NCI-H1048 (cell line): ENCODE results near the gene EMILIN1.

Source experiments
- DNase-seq: peaks from one replicate; lab custom pipeline; 2025; lab: John Stamatoyannopoulos, UW

EMILIN1 gene

GRCh38 chr2:27123302-27124150, 45.1 kb downstream of the EMILIN1 start, which contains the start of gene ABHD1:
Gene ABHD1 (plus strand): TSS chr2:27123815. CDS start chr2:27123949, 134 bp downstream.
- no peak for DNase-seq

- DNase-seq: no peak
These were observed 46.7 kb downstream of the EMILIN1 start for GRCh38 chr2:27125104-27125503.

- no peak for DNase-seq
These were observed 47.9 kb downstream of the EMILIN1 start for GRCh38 chr2:27126252-27126710.

- no peak for DNase-seq
These were observed 49.7 kb downstream of the EMILIN1 start for GRCh38 chr2:27127883-27128667.

GRCh38 chr2:27128668-27129571, 50.5 kb downstream of the EMILIN1 start:
- DNase-seq: no peak

GRCh38 chr2:27130396-27130795, 52.0 kb downstream of the EMILIN1 start:
- DNase-seq: no peak

- DNase-seq: no peak
These were observed 53.0 kb downstream of the EMILIN1 start for GRCh38 chr2:27131429-27131828.

GRCh38 chr2:27133195-27133875, 54.9 kb downstream of the EMILIN1 start:
- DNase-seq: no peak

- DNase-seq: peak; percentile 90
These were observed 55.7 kb downstream of the EMILIN1 start, which contains the start of gene PREB for GRCh38 chr2:27133905-27134780. Gene PREB (minus strand): TSS chr2:27134636. CDS start chr2:27134421, 215 bp downstream.

- no peak for DNase-seq
These were observed 56.5 kb downstream of the EMILIN1 start for GRCh38 chr2:27134781-27135477.

- no peak for DNase-seq
These were observed 57.1 kb downstream of the EMILIN1 start for GRCh38 chr2:27135478-27135955.
